ENCODE data around the gene TRANK1.
"Not testable (repeated sequence)": the region's sequence is repeated elsewhere in the genome, so short reads cannot be mapped to it uniquely, and the experiment has no call there.

Gene TRANK1

GRCh38 chr3:36944641-36945270 lies at the start of gene TRANK1:
Gene TRANK1 (minus strand): TSS chr3:36945054. CDS start chr3:36944809, 245 bp downstream.
- DNase-seq: peak; percentile 58

- no peak for DNase-seq
Observed at GRCh38 chr3:36993326-36994283, 48.8 kb upstream of the TRANK1 start, which contains the start of gene MLH1. Gene MLH1 (plus strand): TSS chr3:36993518. CDS start chr3:36993548, 30 bp downstream.

- DNase-seq: no peak
Observed at GRCh38 chr3:36992806-36993325, 48.0 kb upstream of the TRANK1 start, which contains the start of gene EPM2AIP1. Gene EPM2AIP1 (minus strand): TSS chr3:36993131. CDS start chr3:36993077, 54 bp downstream.

- no peak for DNase-seq
Observed at GRCh38 chr3:36991923-36992805, 47.3 kb upstream of the TRANK1 start.

GRCh38 chr3:36991147-36991546 lies 46.3 kb upstream of the TRANK1 start:
- no peak for DNase-seq

GRCh38 chr3:36989568-36989967 lies 44.7 kb upstream of the TRANK1 start:
- no peak for DNase-seq

- DNase-seq: no peak
Observed at GRCh38 chr3:36989005-36989404, 44.2 kb upstream of the TRANK1 start.

- DNase-seq: no peak
Observed at GRCh38 chr3:36988356-36988755, 43.5 kb upstream of the TRANK1 start.

- no peak for DNase-seq
Observed at GRCh38 chr3:36981006-36981405, 36.2 kb upstream of the TRANK1 start.

- no peak for DNase-seq
Observed at GRCh38 chr3:36973139-36973538, 28.3 kb upstream of the TRANK1 start.

GRCh38 chr3:36972163-36972562 lies 27.3 kb upstream of the TRANK1 start:
- DNase-seq: no peak

- peak; percentile 95 for DNase-seq
Observed at GRCh38 chr3:36969540-36970432, 24.9 kb upstream of the TRANK1 start.

- DNase-seq: no peak
Observed at GRCh38 chr3:36969085-36969484, 24.2 kb upstream of the TRANK1 start.

- peak; percentile 76 for DNase-seq
Observed at GRCh38 chr3:36965440-36965839, 20.6 kb upstream of the TRANK1 start.

GRCh38 chr3:36964817-36965216 lies 20.0 kb upstream of the TRANK1 start:
- no peak for DNase-seq

- DNase-seq: no peak
Observed at GRCh38 chr3:36964331-36964730, 19.5 kb upstream of the TRANK1 start.

- DNase-seq: not testable (repeated sequence)
Observed at GRCh38 chr3:36963008-36963407, 18.2 kb upstream of the TRANK1 start.

GRCh38 chr3:36960502-36960901 lies 15.6 kb upstream of the TRANK1 start:
- no peak for DNase-seq

- DNase-seq: peak; percentile 79
Observed at GRCh38 chr3:36959821-36960220, 15.0 kb upstream of the TRANK1 start.

- DNase-seq: no peak
Observed at GRCh38 chr3:36957862-36958686, 13.2 kb upstream of the TRANK1 start.

- DNase-seq: no peak
Observed at GRCh38 chr3:36957063-36957462, 12.2 kb upstream of the TRANK1 start.
